ENCODE measurements around the gene YPEL1.
A peak's percentile ranks its signal among the peaks of the same experiment; 100 is the strongest.

Gene YPEL1, protein sequence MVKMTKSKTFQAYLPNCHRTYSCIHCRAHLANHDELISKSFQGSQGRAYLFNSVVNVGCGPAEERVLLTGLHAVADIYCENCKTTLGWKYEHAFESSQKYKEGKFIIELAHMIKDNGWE

DNA sequence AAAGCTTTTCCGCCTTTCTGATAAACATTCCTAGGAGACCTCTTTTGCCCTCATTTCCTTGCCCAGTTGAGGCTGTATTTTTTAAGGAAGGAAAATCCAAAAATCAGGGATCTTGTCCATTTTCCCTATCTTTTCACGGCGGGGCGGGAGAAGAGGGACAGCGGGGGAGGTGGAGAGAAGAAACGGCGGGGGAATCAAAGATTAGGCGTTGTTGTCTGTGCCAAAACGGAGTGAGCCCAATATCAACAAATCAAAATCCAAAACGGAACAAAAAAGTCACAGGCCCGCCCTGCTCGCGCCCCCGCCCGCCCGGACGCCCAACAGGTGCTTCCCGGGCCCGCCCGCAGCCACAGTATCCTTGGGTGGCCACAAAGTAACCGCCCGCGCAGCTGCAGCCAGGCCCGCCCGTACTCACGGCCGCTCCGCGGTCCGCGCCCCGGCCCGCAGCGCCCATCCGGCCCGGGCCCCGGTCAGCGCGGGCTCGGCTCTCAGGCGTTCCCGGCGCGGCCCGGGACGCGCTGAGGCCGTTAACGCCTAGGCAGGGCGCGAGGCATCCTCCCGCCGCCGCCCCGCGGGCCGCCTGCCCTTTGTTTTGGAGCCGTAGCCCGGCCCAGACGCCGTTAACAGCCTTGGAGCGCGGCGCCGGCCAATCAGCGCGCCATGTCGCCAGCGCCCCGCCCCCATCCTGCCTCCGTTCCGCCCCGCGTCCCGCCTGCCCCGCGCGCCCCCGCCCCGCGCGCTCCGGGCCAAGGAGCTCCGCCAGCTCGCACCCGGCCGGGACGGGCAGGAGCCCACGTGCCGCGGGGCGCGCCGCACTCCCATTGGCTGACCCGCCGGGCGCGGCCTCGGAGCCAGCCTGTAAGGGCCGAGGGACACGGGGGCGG lies at the start of gene YPEL1:
YPEL1 (minus strand) TSS at position 595 of the 884 bp plus-strand sequence. CDS start 25,050 bp downstream, outside the sequence.
- peak; percentile 100 for DNase-seq (ENCODE audit: low spot score)

DNA sequence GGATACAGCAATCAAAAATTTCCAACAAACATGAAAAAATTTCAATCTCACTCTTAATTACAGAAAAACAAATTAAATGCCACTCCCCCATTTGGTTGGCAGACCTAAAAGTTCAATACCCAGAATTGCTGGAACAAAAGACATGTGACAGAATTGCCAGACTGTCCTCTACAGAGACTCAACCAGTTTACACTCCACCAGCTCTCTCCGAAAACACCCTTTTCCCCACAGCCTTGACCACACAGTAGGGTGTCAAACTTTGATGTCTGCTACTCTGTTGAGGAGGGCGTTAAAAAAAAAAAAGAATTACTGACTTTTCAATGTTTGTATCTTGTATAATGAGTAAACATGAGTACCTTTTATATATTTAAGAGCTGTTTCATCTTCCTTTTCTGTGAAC lies 44.7 kb upstream of the YPEL1 start:
- DNase-seq (ENCODE audit: low spot score): no peak

DNA sequence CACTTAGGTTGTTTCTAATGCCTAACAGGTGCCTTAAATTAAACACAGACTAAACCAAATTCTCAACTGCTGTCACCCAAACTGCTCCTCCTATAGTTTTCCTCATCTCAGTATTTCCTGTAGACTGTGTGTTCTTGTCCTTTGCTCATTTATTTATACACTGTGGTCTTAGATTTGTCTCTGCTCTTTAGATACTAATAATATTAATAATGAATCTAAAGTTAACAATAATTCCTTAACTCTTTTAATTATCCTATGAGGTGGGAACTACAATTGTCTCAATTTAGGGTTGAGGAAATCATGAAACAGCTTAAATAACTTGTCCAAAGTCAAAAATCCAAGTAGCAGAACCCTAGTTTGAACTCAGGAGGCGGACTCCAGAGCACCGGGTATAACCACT lies 43.9 kb upstream of the YPEL1 start:
- DNase-seq (ENCODE audit: low spot score): no peak

DNA sequence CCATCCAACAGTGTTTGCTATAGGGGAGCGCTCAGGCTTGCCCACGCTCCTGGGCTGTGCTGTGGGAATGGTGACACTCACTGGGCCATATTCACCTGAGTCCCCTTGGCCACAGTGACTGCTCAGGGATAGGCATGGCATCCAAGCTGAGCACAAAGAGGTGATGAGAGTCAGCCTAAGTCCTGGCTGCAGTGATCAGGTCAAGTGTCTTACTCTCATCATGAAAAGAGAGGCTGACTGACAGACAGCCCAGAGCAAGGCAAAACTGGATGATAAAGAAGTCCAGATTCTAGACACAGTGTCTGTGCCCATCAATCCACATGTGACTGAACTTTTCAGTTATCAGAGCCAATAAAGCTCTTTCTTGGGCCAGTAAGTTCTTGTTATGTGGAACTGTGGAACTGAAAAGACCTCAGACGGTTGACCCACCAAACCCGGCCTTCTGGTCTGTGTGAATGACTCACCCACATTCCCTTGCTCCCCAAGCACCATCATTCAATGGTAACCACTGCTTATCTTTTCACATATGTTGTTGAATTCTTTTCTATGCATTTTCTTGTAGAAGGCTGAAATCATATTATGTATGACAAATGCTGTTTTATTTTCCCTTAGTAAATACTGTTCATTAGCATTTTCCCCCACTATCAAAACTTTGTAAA lies 43.2 kb upstream of the YPEL1 start:
- DNase-seq (ENCODE audit: low spot score): no peak

DNA sequence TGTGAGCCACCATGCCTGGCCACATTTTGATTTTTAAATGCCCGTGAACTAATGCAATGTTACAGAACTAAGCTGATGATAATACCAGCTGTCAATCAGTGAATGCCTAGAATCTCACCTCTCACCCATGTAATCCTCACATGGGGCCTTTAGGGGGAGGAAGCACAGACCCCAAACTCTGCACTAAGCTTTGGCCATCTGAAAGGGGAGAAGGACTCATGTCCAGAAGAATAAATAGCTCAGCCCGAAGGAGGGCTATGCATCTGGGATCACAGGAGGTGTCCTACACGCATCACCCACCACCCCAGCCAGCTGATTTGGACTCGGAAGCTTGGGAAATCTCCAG lies 36.0 kb upstream of the YPEL1 start:
- no peak for DNase-seq (ENCODE audit: low spot score)

DNA sequence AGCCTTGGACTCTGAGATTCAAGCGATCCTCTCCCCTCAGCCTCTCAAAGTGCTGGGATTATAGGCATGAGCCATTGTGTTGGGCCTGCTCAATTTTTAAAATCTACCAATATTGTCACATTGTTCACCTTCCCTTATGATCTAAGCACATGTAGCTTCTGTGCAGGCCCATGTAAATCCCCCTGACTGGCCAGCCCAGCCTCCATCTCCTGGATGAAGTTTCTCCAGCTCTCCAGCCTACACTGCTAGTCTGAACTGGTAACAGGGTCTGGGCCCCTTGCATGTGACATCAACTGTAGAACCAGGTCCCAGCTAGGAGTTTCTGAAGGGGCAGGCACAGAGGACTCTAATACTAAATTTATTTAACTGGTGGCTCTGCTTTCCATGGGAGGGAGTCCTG lies 32.8 kb upstream of the YPEL1 start:
- DNase-seq (ENCODE audit: low spot score): no peak

DNA sequence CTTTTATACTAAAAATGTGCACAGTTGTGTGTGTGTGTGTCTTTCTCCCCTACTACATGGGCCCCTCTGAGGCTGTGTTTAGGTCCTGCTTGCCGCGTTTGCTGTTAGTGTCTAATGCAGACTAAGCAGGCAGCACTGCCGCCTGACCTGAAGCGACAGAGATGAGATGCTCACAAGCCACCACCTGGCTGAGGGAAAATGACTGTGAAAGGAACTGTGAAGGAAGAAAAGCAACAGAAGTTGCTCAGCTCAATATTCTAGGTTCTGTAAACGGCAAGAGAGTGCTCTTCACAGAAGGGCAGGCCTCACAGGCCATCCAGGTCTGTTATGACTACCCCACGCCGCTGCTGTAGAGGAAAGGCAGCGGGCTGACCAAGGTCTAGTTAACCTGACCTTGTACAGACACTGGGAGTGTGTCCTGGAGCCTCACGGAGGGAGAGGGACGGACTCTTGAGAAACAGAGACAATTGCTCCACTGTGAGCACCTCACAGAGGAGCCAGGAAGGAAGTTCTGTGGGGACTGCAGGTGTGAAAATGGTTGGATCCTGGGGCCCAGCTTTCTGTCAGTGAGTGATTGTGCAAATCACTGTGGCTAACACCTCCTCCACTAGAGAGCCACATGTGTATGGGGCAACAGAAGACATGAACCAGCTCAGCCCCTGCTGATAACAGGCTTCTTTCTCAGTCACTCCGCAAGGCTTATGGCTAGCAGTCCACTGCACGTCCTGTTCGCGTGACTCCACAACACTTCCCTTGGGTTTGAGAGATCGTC lies 31.3 kb upstream of the YPEL1 start:
- DNase-seq (ENCODE audit: low spot score): no peak

DNA sequence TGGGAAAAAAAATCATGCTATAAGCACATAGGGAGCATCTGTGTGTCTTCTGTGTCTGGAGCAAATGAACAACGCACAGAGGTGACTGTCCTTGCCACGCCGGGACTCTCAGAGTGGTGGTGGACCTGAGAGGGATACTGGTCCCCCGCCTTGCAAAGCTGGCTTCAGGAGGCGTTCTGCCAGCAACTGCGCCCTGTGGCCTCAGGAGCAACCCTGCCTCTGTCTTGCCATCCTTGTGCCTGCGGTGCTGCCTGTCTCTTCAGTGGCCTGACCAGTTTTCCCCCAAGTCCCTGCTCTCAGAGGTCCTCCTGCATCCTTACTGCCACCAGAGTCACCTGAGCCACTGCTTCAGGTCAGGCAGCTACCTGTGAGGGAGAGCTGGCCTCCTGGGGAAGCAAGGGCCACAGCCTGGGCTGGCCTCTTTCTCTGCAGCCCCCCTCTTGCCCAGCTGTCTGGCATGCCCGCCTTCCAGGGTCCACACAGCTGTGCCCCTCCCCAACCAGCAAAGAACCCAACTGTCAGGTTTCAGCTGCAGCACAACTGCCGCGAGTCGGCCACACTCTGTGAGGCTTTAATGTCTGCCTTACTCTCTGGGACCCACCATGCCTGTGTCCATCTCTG lies 30.4 kb upstream of the YPEL1 start:
- DNase-seq (ENCODE audit: low spot score): no peak

DNA sequence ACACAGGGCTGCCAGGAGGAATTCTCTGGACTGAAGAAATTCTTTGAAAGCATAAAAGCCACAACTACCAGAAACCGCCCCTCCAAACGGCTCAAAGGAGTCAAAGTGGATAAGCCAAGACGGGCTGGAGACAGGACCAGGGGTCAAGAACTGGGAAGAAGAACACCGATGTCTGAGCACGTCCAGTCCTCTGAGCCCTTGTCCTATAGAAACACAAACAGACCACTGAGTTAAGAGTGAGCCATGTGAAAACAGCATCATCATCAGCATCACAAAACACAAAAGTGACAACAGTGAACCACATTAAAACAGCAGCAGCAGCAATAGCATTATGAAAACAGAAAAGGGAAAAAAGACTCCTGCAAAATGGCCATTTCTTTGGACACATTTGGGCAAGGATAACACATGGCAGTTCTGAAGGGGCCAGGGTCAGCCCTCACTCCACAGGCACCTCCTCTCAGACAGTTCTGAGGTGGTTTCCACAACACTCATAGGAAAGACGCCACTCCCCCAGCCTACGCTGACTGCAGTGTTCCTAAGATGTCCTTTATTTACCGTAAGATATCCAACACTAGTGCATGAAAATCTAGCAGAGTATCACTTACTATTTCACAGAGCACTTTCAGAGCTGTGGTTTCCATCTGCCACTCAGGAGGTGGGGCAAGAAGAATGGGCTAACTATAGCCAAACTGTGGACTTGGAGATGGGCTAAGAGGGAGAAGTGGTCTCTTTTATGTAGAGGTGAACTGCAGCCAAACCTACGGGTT lies 28.6 kb upstream of the YPEL1 start:
- no peak for DNase-seq (ENCODE audit: low spot score)

DNA sequence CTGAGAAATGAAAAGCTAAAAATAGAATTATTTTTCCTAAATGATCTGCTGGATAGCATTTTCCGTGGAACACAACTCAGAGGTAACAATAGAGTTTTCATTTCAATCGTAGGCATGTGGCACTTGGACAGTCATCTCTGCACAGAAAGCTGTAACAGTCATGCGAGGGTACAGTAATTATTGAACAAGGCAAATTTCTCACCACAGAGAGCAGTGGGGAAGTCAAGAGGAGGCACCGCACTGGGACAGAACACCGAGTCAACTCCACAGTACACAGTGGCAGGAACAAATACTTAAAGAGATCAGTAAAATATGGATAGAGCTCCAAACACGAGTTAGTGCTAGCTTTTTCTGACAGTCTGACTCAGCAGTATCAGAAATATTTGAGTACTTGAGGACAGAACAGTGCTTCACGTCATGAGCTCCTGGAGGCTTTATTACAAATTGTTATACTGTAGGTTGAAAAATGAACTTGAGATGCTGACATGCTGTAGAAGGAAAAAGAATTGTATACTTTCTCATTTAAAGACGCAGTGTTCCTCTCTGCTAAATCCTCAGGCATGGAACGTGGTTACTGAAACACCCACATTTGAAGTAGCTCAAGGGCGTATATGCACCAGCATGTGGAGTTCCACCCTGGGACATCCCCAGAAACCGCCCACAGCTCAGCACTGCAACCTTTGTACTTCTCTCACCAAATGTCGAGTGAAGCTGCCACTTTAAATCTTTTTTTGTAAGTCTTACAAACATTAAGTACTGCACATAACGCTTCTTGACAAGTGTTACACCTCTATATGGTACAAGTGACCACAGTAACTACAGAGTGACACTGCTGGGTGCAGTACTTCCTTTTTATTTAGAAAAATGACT lies 27.4 kb upstream of the YPEL1 start:
- DNase-seq (ENCODE audit: low spot score): no peak

DNA sequence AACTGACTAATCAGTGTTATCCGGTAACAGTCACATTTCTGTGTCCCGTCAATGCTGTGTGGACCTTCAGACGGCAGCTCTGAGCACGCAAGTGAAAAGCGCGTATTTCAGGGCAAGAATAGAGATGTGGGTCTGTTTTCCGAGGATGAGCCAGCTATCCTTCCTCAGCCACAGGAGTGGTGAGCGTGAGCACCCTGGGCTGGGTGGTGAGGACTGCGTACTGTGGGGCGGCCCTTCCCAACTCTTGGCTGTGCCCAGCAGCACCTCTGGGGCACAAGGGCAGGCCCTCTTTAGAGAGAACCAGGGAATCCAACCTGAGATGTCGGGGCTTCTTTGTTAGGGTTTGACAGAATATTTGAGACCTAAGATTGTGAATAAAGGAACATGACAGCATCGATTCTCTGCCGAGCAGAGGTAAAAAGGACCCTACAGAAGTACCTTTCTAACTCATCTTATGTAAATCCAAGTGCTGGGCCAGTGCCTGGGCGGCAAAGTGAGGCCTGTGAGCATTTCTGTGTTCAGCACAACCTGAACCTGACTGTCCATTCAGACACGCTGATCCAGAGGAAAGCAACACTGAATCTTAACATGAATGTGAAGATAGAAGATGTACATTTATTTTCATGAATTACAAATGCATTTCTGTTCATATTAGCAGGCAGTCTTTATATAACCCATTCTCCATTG lies 26.5 kb upstream of the YPEL1 start:
- DNase-seq (ENCODE audit: low spot score): no peak

DNA sequence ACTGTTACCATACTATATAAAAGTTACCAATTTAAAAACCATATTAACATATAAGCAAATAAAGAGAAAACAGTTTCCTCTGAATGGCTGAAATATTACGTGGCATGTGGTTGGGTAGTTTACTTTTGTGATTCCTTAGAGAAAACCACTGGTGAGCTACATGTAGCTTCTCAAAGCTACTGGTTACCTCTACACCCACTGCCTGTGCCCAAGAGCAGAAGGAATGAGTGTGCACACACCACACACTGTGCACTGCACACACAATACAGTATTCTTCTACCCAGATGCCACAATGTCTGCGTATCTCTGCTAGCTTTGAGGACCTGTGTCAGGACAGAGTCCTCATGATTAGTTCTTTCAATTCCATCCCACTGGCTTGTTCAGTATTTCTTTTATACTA lies 25.5 kb upstream of the YPEL1 start:
- DNase-seq (ENCODE audit: low spot score): no peak

DNA sequence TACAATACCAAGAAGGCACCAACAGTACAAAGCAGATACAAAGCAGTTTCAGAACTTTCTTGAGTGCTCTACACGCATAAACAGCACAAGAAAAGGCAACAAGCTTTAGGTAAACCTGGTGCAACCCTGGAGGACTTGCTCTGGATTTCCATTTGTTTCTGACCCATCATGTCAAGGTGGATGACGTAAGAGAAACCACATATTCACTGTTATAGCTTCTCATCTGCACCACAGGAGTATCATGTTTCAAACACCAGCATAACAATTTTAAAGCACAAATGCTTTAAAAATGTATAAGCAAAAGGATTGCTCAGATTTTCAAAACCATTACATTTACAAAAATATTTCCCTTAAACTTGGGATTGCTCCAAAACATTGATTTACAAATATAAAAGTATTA lies 25.0 kb upstream of the YPEL1 start:
- DNase-seq (ENCODE audit: low spot score): no peak

DNA sequence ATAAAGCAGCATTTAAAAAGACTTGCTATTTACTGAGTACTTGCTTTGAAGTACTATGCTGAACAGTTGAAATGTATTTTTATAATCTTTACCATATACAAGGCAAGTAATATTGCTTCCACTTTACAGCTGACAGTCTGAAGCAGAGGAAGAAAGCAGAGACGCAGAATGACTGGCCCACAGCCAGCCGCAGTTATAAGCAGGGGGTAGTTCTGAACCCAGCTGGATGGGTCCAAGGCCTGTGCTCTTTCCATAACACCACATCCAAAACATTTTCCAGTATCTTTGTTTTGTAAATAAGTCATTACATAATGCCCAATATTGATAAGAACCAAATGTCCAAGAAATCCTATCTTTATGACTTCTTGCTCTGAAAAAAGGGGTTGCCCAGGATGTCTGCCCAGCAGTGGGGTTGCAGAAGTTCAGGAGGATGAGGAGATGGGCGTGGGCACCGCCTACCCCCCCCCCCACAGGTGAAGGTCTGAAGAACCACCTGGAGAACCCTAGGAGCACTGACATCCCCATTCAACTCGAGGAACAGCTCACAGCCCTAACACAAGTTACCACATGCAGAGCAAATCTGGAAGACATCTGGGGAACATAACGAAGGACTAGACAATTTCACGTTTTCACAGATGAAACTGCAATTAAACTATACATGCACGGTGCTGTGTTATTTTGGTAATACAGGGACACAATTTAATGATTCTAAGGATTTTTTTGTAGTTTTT lies 24.2 kb upstream of the YPEL1 start:
- no peak for DNase-seq (ENCODE audit: low spot score)

DNA sequence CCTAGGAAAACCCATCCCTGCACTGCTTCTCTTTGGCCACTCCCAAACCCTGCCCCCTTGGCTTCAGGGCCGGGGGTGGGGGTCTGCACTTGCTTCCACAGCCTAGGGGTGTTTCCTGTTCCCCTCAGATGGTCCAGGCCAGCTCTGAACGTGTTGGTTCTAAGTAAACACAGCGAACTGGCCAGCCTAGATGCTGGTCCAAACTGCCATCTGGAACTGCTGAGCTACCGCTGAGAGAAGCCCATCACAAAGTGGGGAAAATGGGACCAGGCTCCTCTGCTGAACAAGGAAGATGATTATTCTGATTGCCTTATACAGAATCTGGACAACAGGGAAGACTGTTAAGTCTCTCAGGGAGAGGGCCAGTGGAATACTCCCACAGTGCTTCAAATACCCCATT lies 23.5 kb upstream of the YPEL1 start:
- DNase-seq (ENCODE audit: low spot score): no peak

DNA sequence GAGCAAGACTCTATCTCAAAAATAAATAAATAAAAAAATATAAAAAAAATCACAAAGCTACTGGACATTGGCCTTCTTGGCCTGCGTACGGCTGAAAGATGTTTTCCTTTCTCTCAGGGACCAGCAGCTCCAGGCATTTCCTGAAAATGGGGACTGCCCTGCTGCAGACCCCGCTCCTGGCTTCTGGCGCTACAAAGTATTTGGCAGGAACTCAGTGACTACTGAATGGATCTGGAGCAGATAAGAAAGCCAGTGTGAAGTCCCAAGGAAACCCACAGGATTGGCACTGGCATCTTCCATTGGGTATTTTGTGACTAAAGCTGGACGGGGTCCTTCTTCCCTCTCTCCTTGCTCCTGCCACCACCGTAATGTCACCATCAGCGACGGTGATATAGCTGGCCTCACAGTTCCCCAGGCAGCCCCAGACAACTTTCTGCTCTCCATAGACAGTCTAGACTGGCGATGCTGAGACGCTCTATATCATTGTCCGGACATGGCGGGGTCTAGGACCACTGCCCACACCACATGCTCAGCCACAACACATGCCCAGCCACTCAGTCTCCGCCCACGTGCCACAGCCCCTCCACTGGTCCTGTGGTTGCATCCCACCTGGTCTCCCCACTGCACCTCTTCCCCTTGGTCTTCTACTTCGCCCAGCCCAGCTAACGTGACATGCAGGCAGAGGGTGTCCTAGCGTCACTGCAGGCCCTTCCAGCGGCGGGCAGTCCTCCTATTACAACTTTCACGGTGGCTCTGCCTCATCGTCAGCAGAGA lies 22.7 kb upstream of the YPEL1 start:
- DNase-seq (ENCODE audit: low spot score): no peak

DNA sequence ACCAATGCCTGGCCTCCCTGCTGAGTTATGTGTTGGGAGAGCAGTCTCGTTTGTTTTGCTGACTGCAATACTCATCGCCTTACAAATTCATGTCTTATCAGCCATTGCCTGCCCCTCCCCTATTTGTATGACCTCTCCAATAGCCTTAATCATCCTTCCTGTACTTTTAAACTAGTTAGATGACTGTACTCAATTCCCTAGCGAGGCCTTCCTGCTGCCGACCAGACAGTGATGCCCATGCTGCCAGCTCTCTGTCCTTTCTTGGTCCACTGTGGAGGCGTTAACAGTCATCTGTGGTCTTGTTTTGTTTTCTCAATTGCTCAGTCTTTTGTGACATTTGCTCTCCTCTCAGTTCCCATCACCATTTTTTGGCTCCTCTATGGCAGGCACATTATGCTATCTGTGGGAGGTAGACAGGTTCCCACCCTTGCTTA lies 20.3 kb upstream of the YPEL1 start:
- no peak for DNase-seq (ENCODE audit: low spot score)

DNA sequence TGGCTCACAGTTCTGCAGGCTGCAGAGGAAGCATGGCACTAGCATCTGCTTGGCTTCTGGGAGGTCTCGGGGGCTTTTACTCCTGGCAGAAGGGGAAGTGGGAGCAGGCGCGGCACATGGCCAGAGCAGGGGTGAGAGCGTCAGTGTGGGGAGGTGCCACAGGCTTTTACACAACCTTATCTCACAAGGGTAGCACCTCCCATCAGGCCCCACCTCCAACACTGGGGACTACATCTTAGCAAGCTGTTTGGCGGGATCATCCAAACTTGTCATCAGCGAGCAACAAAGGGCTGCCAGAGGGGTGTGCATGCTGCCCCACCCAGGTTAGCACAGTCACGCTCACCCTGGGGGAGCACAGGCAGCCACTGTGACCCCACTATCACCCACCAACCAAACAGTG lies 18.9 kb upstream of the YPEL1 start:
- no peak for DNase-seq (ENCODE audit: low spot score)

Data from D341Med (cell line).